GM23338 (cell line): ENCODE results near the gene ANKRD34B. TPM values are rescaled to one million over a fixed set of nuclear protein-coding genes. Genes with fewer than 3 reads are reported as not detected.

Source experiments
- ATAC-seq: fragments of 200-7000 bp; cut with Tn5 transposase; 3 replicates; pipeline ENCODE4 v1.9.1; 2020
- DNase-seq: peaks from one replicate; pipeline ENCODE4 v3.0.0-alpha.2; 2015; ENCODE audit warnings: low spot score
- H2AFZ ChIP-seq: fragments of 200-600 bp; sonication (generic); 2 replicates; pipeline ENCODE4 v1.8.0; 2016; ENCODE audit warnings: antibody characterized with exemption, mild to moderate bottlenecking, moderate library complexity
- H3F3A ChIP-seq: fragments of 200-600 bp; sonication (generic); replicated peaks from 2 replicates; pipeline ENCODE4 v1.8.0; 2017; ENCODE audit warnings: antibody characterized with exemption, mixed run types, low read depth
- H3K27ac ChIP-seq: fragments of 200-600 bp; sonication (generic); 2 replicates; pipeline ENCODE4 v1.6.1; 2016; ENCODE audit warnings: low read depth
- H3K27me3 ChIP-seq: fragments of 200-600 bp; sonication (generic); 2 replicates; pipeline ENCODE4 v1.8.0; 2016; ENCODE audit warnings: mild to moderate bottlenecking, mixed run types, moderate library complexity; ENCODE audit not compliant: insufficient read depth
- H3K36me3 ChIP-seq: fragments of 200-600 bp; sonication (generic); 2 replicates; pipeline ENCODE4 v1.8.0; 2016; ENCODE audit warnings: mild to moderate bottlenecking; ENCODE audit not compliant: insufficient read depth
- H3K4me1 ChIP-seq: fragments of 200-600 bp; sonication (generic); 2 replicates; pipeline ENCODE4 v1.8.0; 2016; ENCODE audit warnings: mild to moderate bottlenecking, moderate library complexity; ENCODE audit not compliant: insufficient read depth
- H3K4me2 ChIP-seq: fragments of 200-600 bp; sonication (generic); 2 replicates; pipeline ENCODE4 v1.7.1; 2017; ENCODE audit warnings: mixed run types
- H3K4me3 ChIP-seq: fragments of 200-600 bp; sonication (generic); 2 replicates; pipeline ENCODE4 v1.6.1; 2016; ENCODE audit warnings: mixed run types
- H3K79me2 ChIP-seq: fragments of 200-600 bp; sonication (generic); replicated peaks from 2 replicates; pipeline ENCODE4 v1.8.0; 2017; ENCODE audit warnings: mild to moderate bottlenecking; ENCODE audit not compliant: insufficient read depth
- H3K9me2 ChIP-seq: fragments of 200-600 bp; sonication (generic); 2 replicates; pipeline ENCODE4 v1.8.0; 2017; ENCODE audit not compliant: insufficient read depth
- H4K20me1 ChIP-seq: fragments of 200-600 bp; sonication (generic); replicated peaks from 2 replicates; pipeline ENCODE4 v1.8.0; 2017; ENCODE audit warnings: mild to moderate bottlenecking; ENCODE audit not compliant: insufficient read depth
- H3K27ac Mint-ChIP-seq: 2 replicates; pipeline ENCODE4 v1.8.0; 2020; ENCODE audit warnings: inconsistent platforms, mild to moderate bottlenecking, moderate library complexity, mixed read lengths
- H3K27me3 Mint-ChIP-seq: 3 replicates; pipeline ENCODE4 v1.8.0; 2022; ENCODE audit warnings: low read depth, mild to moderate bottlenecking, moderate library complexity, mixed read lengths, inconsistent platforms; ENCODE audit not compliant: insufficient read depth, poor library complexity
- H3K36me3 Mint-ChIP-seq: 3 replicates; pipeline ENCODE4 v1.8.0; 2021; ENCODE audit warnings: low read depth, mild to moderate bottlenecking, inconsistent platforms, moderate library complexity, mixed read lengths
- H3K4me1 Mint-ChIP-seq: 3 replicates; pipeline ENCODE4 v1.8.0; 2020; ENCODE audit warnings: mild to moderate bottlenecking, inconsistent platforms, mixed read lengths
- H3K4me3 Mint-ChIP-seq: 3 replicates; pipeline ENCODE4 v1.8.0; 2021; ENCODE audit warnings: moderate library complexity, mild to moderate bottlenecking, inconsistent platforms, mixed read lengths
- H3K9me3 Mint-ChIP-seq: 3 replicates; pipeline ENCODE4 v1.8.0; 2020; ENCODE audit warnings: moderate library complexity, mild to moderate bottlenecking, inconsistent platforms, mixed read lengths
- EZH2phosphoT487 ChIP-seq: fragments of 200-600 bp; sonication (generic); IDR thresholded peaks from one replicate; pipeline ENCODE4 v1.8.1; 2018; ENCODE audit warnings: antibody characterized with exemption; ENCODE audit not compliant: unreplicated experiment
- NANOG ChIP-seq: IDR thresholded peaks from 2 replicates; pipeline ENCODE4 v1.6.1; 2016; ENCODE audit warnings: antibody characterized with exemption, borderline replicate concordance
- ZNF114 ChIP-seq: fragments of 250-450 bp; sonication (Bioruptor Pico); IDR thresholded peaks from 2 replicates; pipeline ENCODE4 v1.5.0; 2020; ENCODE audit warnings: mild to moderate bottlenecking, moderate library complexity
- polyA plus RNA-seq: library from polyadenylated mRNA; unstranded; fragments of >200 nt; fragmentation: Nextera tagmentation; extraction: Ambion mirVana; gene quantifications from 2 replicates; pipeline ENCODE4 v1.2.1, GENCODE V29; 2016
- total RNA-seq: library from RNA; depleted of rRNA; stranded (reverse); fragments of >200 nt; shearing (Covaris generic); gene quantifications from 2 replicates; pipeline ENCODE4 v1.2.3, GENCODE V29; 2014
- TF ChIP-seq, protein P1 (sequence below): fragments of 250-450 bp; sonication (Bioruptor Pico); IDR thresholded peaks from 2 replicates; pipeline ENCODE4 v1.5.0; 2020; ENCODE audit warnings: mild to moderate bottlenecking, moderate library complexity
- TF ChIP-seq, protein P2 (sequence below), 2 experiments: fragments of 200-600 bp in 1 of 2; sonication (generic) in 1 of 2; conservative IDR thresholded peaks; 2 replicates each; pipeline versions ENCODE4 v1.5.1 to v1.6.1; 2016 to 2017; ENCODE audit warnings: antibody characterized with exemption in 2 of 2, low read depth in 2 of 2, mild to moderate bottlenecking in 2 of 2, moderate library complexity in 1 of 2

The ANKRD34B gene
- total and polyA plus RNA-seq, 2 experiments from 2014 or later, result 1.6 to 2.9 TPM

DNA sequence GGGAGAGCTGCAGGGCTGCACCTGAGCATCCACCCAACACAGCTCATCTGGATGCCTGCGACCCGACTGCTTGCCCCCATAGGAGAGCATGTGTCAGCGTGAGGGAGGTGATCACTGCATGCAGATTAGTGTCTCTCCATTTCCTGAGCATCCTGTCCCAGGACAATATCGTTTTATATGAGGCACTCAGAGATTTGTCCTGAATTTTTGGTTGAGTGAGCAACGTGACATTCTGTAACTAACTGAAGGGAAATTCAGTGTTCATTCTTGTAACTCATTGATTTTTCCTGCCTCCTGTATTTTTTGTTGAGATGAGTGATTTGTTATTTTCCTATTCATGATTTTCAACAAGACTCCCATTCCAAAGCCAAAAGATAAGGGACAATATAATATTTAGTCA lies 20.7 kb upstream of the ANKRD34B start (continued):
- TF ChIP-seq, protein P1, sequence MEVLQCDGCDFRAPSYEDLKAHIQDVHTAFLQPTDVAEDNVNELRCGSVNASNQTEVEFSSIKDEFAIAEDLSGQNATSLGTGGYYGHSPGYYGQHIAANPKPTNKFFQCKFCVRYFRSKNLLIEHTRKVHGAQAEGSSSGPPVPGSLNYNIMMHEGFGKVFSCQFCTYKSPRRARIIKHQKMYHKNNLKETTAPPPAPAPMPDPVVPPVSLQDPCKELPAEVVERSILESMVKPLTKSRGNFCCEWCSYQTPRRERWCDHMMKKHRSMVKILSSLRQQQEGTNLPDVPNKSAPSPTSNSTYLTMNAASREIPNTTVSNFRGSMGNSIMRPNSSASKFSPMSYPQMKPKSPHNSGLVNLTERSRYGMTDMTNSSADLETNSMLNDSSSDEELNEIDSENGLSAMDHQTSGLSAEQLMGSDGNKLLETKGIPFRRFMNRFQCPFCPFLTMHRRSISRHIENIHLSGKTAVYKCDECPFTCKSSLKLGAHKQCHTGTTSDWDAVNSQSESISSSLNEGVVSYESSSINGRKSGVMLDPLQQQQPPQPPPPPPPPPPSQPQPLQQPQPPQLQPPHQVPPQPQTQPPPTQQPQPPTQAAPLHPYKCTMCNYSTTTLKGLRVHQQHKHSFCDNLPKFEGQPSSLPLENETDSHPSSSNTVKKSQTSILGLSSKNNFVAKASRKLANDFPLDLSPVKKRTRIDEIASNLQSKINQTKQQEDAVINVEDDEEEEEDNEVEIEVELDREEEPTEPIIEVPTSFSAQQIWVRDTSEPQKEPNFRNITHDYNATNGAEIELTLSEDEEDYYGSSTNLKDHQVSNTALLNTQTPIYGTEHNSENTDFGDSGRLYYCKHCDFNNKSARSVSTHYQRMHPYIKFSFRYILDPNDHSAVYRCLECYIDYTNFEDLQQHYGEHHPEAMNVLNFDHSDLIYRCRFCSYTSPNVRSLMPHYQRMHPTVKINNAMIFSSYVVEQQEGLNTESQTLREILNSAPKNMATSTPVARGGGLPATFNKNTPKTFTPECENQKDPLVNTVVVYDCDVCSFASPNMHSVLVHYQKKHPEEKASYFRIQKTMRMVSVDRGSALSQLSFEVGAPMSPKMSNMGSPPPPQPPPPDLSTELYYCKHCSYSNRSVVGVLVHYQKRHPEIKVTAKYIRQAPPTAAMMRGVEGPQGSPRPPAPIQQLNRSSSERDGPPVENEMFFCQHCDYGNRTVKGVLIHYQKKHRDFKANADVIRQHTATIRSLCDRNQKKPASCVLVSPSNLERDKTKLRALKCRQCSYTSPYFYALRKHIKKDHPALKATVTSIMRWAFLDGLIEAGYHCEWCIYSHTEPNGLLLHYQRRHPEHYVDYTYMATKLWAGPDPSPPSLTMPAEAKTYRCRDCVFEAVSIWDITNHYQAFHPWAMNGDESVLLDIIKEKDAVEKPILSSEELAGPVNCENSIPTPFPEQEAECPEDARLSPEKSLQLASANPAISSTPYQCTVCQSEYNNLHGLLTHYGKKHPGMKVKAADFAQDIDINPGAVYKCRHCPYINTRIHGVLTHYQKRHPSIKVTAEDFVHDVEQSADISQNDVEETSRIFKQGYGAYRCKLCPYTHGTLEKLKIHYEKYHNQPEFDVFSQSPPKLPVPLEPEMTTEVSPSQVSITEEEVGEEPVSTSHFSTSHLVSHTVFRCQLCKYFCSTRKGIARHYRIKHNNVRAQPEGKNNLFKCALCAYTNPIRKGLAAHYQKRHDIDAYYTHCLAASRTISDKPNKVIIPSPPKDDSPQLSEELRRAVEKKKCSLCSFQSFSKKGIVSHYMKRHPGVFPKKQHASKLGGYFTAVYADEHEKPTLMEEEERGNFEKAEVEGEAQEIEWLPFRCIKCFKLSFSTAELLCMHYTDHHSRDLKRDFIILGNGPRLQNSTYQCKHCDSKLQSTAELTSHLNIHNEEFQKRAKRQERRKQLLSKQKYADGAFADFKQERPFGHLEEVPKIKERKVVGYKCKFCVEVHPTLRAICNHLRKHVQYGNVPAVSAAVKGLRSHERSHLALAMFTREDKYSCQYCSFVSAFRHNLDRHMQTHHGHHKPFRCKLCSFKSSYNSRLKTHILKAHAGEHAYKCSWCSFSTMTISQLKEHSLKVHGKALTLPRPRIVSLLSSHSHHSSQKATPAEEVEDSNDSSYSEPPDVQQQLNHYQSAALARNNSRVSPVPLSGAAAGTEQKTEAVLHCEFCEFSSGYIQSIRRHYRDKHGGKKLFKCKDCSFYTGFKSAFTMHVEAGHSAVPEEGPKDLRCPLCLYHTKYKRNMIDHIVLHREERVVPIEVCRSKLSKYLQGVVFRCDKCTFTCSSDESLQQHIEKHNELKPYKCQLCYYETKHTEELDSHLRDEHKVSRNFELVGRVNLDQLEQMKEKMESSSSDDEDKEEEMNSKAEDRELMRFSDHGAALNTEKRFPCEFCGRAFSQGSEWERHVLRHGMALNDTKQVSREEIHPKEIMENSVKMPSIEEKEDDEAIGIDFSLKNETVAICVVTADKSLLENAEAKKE (CRISPR knock-in tag), result no peak
- no peak for TF ChIP-seq ZNF114 (CRISPR knock-in tag)
- TF ChIP-seq EZH2phosphoT487, result no peak

DNA sequence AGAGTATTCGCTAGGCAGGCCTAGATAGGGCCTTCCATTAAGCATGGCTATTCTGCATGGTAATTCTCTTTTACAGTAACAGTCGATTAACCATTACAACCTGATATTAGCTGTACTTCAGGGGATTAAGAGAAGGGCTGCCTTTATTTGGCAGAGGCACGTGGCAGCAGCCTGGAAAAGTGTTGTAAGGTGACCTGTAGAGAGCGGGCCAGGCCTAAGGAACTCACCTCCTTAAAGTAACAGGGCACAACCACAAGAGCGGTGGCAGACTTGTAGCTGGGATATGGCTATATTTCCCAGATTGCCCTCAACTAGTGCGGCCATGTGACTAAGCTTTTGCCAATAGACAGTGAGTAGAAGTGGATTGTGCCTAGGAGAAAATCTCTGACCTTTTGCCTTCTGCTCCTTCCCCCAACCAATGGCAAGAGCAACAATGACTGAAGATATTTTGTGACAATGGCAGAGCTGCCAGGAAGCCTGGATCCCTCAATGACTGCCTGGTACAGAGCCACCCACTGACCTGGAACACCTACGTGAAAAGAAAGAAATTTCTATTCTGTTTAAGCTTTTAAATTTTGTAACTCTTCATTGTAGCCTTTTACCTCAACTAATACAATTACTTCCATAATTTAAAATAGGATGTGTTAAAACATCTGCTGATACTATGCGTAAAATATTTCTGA lies 18.9 kb upstream of the ANKRD34B start:
- Histone ChIP-seq H4K20me1 (no peaks in the 10 kb centered on the region), H3K27ac (no peak overlapping the region), H3F3A (no peaks in the 10 kb centered on the region), H3K36me3 (no peaks in the 10 kb centered on the region), H3K9me2 (no peaks in the 10 kb centered on the region), H3K4me1 (no peaks in the 10 kb centered on the region), H3K4me2 (no peak overlapping the region), H2AFZ (peak overlapping the region; percentile 66; the same call in 1 of the 2 replicates), H3K4me3 (no peak overlapping the region), H3K27me3 (no peaks in the 10 kb centered on the region), H3K79me2 (no peaks in the 10 kb centered on the region)
- Mint-ChIP-seq H3K27me3 (peaks cover 3% of the 10 kb centered on the region), H3K4me3 (no peak overlapping the region), H3K36me3 (no peaks in the 10 kb centered on the region), H3K4me1 (peaks cover 2% of the 10 kb centered on the region; the same call in 2 of the 3 replicates), H3K27ac (no peak overlapping the region), H3K9me3 (no peaks in the 10 kb centered on the region)
- DNase-seq (no peak), ATAC-seq (peak; percentile 65)
- TF ChIP-seq, protein P2, sequence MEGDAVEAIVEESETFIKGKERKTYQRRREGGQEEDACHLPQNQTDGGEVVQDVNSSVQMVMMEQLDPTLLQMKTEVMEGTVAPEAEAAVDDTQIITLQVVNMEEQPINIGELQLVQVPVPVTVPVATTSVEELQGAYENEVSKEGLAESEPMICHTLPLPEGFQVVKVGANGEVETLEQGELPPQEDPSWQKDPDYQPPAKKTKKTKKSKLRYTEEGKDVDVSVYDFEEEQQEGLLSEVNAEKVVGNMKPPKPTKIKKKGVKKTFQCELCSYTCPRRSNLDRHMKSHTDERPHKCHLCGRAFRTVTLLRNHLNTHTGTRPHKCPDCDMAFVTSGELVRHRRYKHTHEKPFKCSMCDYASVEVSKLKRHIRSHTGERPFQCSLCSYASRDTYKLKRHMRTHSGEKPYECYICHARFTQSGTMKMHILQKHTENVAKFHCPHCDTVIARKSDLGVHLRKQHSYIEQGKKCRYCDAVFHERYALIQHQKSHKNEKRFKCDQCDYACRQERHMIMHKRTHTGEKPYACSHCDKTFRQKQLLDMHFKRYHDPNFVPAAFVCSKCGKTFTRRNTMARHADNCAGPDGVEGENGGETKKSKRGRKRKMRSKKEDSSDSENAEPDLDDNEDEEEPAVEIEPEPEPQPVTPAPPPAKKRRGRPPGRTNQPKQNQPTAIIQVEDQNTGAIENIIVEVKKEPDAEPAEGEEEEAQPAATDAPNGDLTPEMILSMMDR (conservative IDR thresholded peaks at IDR 0.05; ENCODE audit: low read depth in 2 of 2), result peak in 1 of 2 experiments; percentile 41; a peak in 2 of 4 replicates
- no peak for TF ChIP-seq NANOG
